MM.1S (cell line): ENCODE measurements around the gene SGMS1.

Source experiments
- DNase-seq: peaks from one replicate; pipeline ENCODE4 v3.0.0-alpha.2; 2015
- H2AFZ ChIP-seq: fragments of 300-600 bp; sonication (generic); 2 replicates; pipeline ENCODE4 v1.6.0; 2016; ENCODE audit warnings: antibody characterized with exemption, low read length
- H3F3A ChIP-seq: fragments of 300-600 bp; sonication (generic); 2 replicates; pipeline ENCODE4 v1.6.1; 2016; ENCODE audit warnings: mild to moderate bottlenecking, antibody characterized with exemption, low read length, moderate library complexity, mixed read lengths; ENCODE audit not compliant: insufficient read depth
- H3K27ac ChIP-seq: fragments of 300-600 bp; sonication (generic); 2 replicates; pipeline ENCODE4 v1.5.1; 2016; ENCODE audit warnings: mild to moderate bottlenecking, low read length
- H3K27me3 ChIP-seq: fragments of 300-600 bp; sonication (generic); replicated peaks from 2 replicates; pipeline ENCODE4 v1.6.0; 2016; ENCODE audit warnings: low read length; ENCODE audit not compliant: insufficient read depth
- H3K36me3 ChIP-seq: fragments of 300-600 bp; sonication (generic); replicated peaks from 2 replicates; pipeline ENCODE4 v1.6.1; 2016; ENCODE audit warnings: mild to moderate bottlenecking, low read length, mixed read lengths; ENCODE audit not compliant: insufficient read depth
- H3K4me1 ChIP-seq: fragments of 300-600 bp; sonication (generic); 2 replicates; pipeline ENCODE4 v1.6.1; 2016; ENCODE audit warnings: low read length, mixed read lengths
- H3K4me2 ChIP-seq: fragments of 300-600 bp; sonication (generic); 2 replicates; pipeline ENCODE4 v1.6.0; 2016; ENCODE audit warnings: low read depth, low read length
- H3K4me3 ChIP-seq: fragments of 300-600 bp; sonication (generic); 2 replicates; pipeline ENCODE4 v1.5.1; 2016; ENCODE audit warnings: low read length, mixed read lengths
- H3K79me2 ChIP-seq: fragments of 300-600 bp; sonication (generic); 2 replicates; pipeline ENCODE4 v1.6.1; 2016; ENCODE audit warnings: mixed run types, low read length, mixed read lengths
- H3K9ac ChIP-seq: fragments of 300-600 bp; sonication (generic); 2 replicates; pipeline ENCODE4 v1.6.1; 2016; ENCODE audit warnings: low read length, mixed read lengths
- H3K9me2 ChIP-seq: fragments of 300-600 bp; sonication (generic); replicated peaks from 2 replicates; pipeline ENCODE4 v1.6.1; 2016; ENCODE audit warnings: mild to moderate bottlenecking, low read length, mixed read lengths; ENCODE audit not compliant: insufficient read depth
- H3K9me3 ChIP-seq: fragments of 300-600 bp; sonication (generic); replicated peaks from 2 replicates; pipeline ENCODE4 v1.6.1; 2016; ENCODE audit warnings: mild to moderate bottlenecking, low read length, mixed read lengths; ENCODE audit not compliant: insufficient read depth
- H4K20me1 ChIP-seq: fragments of 300-600 bp; sonication (generic); 2 replicates; pipeline ENCODE4 v1.6.1; 2016; ENCODE audit warnings: mild to moderate bottlenecking, low read length, moderate library complexity, mixed read lengths; ENCODE audit not compliant: insufficient read depth
- EZH2 ChIP-seq: fragments of 300-600 bp; sonication (generic); optimal IDR thresholded peaks from 2 replicates; pipeline ENCODE3; 2017; ENCODE audit warnings: low read depth, mild to moderate bottlenecking, antibody characterized with exemption, low read length, mixed read lengths
- EZH2phosphoT487 ChIP-seq: fragments of 300-600 bp; sonication (generic); IDR thresholded peaks from 2 replicates; pipeline ENCODE4 v1.6.1; 2018; ENCODE audit warnings: antibody characterized with exemption, low read length
- TF ChIP-seq, protein P1 (sequence below): fragments of 300-600 bp; sonication (generic); IDR thresholded peaks from 2 replicates; pipeline ENCODE4 v1.5.1; 2016; ENCODE audit warnings: antibody characterized with exemption, low read length, mixed read lengths

Gene SGMS1

DNA sequence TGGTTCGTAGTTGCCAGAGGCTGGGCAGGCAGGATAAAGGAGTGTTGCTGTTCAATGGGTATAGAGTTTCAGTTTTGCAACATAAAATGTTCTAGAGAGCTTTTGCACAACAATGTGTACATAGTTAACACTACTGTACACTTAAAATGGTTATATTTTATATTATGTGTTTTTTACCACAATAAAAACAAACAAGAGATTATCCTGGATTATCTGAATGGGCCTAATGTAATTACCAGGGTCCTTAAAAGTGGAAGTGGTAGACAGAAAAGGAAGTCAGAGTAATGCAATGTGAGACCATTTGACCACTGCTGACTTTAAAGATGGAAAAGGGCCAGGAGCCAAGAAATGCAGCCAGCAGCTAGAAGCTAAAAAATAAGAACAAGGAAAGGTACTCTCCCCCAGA lies 159.7 kb downstream of the SGMS1 start:
- DNase-seq = no peak
- H3K4me1 ChIP-seq = no peaks in the 10 kb centered on the region

DNA sequence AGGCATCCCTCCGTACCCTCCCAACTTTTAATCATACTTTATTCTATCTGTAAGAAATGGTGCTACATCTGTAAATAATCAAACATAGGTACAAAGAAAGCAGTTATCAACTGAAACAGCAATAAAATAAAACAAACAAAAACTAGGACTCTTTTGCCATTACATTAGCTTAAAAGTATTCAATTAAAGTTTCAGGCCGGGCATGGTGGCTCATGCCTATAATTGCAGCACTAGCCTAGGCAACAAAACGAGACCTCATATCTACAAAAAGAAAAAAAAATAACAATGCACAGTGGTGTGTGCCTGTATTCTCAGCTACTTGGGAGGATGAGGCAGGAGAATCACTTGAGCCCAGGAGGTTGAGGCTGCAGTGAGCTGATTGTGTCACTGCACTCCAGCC lies 161.9 kb downstream of the SGMS1 start:
- no peaks in the 10 kb centered on the region for H3K9me2 ChIP-seq
- H3F3A ChIP-seq = no peaks in the 10 kb centered on the region
- H3K27me3 ChIP-seq = no peaks in the 10 kb centered on the region
- no peak for DNase-seq
- H3K36me3 ChIP-seq = no peaks in the 10 kb centered on the region
- H3K79me2 ChIP-seq = no peaks in the 10 kb centered on the region
- H3K4me2 ChIP-seq = no peak overlapping the region
- no peaks in the 10 kb centered on the region for H4K20me1 ChIP-seq
- no peak overlapping the region for H3K27ac ChIP-seq
- H3K9ac ChIP-seq = no peak overlapping the region
- TF ChIP-seq, protein P1, sequence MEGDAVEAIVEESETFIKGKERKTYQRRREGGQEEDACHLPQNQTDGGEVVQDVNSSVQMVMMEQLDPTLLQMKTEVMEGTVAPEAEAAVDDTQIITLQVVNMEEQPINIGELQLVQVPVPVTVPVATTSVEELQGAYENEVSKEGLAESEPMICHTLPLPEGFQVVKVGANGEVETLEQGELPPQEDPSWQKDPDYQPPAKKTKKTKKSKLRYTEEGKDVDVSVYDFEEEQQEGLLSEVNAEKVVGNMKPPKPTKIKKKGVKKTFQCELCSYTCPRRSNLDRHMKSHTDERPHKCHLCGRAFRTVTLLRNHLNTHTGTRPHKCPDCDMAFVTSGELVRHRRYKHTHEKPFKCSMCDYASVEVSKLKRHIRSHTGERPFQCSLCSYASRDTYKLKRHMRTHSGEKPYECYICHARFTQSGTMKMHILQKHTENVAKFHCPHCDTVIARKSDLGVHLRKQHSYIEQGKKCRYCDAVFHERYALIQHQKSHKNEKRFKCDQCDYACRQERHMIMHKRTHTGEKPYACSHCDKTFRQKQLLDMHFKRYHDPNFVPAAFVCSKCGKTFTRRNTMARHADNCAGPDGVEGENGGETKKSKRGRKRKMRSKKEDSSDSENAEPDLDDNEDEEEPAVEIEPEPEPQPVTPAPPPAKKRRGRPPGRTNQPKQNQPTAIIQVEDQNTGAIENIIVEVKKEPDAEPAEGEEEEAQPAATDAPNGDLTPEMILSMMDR = no peak
- TF ChIP-seq EZH2 (no peak), EZH2phosphoT487 (no peak)
- H3K9me3 ChIP-seq = no peaks in the 10 kb centered on the region
- H3K4me3 ChIP-seq = no peak overlapping the region
- H3K4me1 ChIP-seq = no peaks in the 10 kb centered on the region
- no peak overlapping the region for H2AFZ ChIP-seq

More for the DNA sequence above, 159.7 kb downstream of the SGMS1 start:
- no peaks in the 10 kb centered on the region for H3K79me2 ChIP-seq
- no peaks in the 10 kb centered on the region for H4K20me1 ChIP-seq
- no peaks in the 10 kb centered on the region for H3F3A ChIP-seq
- no peak overlapping the region for H3K9ac ChIP-seq
- no peak for TF ChIP-seq EZH2phosphoT487
- TF ChIP-seq EZH2 = no peak
- TF ChIP-seq, protein P1 = no peak
- H2AFZ ChIP-seq = no peak overlapping the region
- no peaks in the 10 kb centered on the region for H3K36me3 ChIP-seq
- H3K4me2 ChIP-seq = no peak overlapping the region
- no peak overlapping the region for H3K4me3 ChIP-seq
- H3K27ac ChIP-seq = no peak overlapping the region
- H3K27me3 ChIP-seq = no peaks in the 10 kb centered on the region
- H3K9me2 ChIP-seq = no peaks in the 10 kb centered on the region
- H3K9me3 ChIP-seq = no peaks in the 10 kb centered on the region

DNA sequence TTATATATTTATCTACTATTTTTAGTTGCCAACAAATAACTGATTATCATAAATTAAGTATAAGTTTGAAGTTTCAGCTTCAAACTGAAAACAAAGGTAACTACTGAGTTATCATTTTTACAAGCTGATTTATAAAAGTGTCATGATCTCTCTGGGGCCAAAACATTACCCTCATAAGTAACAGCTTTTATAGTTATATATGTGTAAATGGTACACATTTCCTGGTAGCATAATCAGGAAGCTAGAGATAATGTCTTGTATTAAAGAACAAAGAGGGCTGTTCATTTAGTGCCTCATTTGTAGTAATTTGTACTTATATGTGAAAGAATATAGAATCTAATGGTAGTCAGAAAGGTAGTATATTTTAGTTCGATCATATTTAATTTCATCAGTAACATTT lies 162.6 kb downstream of the SGMS1 start:
- no peaks in the 10 kb centered on the region for H4K20me1 ChIP-seq
- TF ChIP-seq EZH2 (no peak), EZH2phosphoT487 (no peak)
- TF ChIP-seq, protein P1 = no peak
- H3K36me3 ChIP-seq = no peaks in the 10 kb centered on the region
- H3K4me1 ChIP-seq = no peaks in the 10 kb centered on the region
- no peak overlapping the region for H3K4me3 ChIP-seq
- H3K9me2 ChIP-seq = no peaks in the 10 kb centered on the region
- H3K27ac ChIP-seq = no peak overlapping the region
- H3K79me2 ChIP-seq = no peaks in the 10 kb centered on the region
- no peak overlapping the region for H3K9ac ChIP-seq
- no peak overlapping the region for H2AFZ ChIP-seq
- H3K9me3 ChIP-seq = no peaks in the 10 kb centered on the region
- DNase-seq = no peak
- no peaks in the 10 kb centered on the region for H3F3A ChIP-seq
- no peaks in the 10 kb centered on the region for H3K27me3 ChIP-seq
- H3K4me2 ChIP-seq = no peak overlapping the region
